Measurements from ENCODE around the gene KDM6A.
"Not testable (repeated sequence)": the region's sequence is repeated elsewhere in the genome, so short reads cannot be mapped to it uniquely, and the experiment has no call there.

The KDM6A gene

GRCh38 chrX:45134315-45134731 is 261.3 kb downstream of the KDM6A start:
- H3K27ac ChIP-seq (ENCODE audit: low read length): no peak overlapping the region
- no peaks in the 10 kb centered on the region for H3K36me3 ChIP-seq (ENCODE audit: control insufficient read depth in 1 of 2, insufficient read depth in 2 of 2, low read length in 2 of 2)
- H3K9me3 ChIP-seq (ENCODE audit: control insufficient read depth in 1 of 2, low read length in 2 of 2): no peaks in the 10 kb centered on the region
- no peaks in the 10 kb centered on the region for H3K4me1 ChIP-seq (ENCODE audit: control insufficient read depth in 1 of 2, insufficient read depth in 2 of 2, low read length in 2 of 2)
- H3K4me3 ChIP-seq (ENCODE audit: low read depth in 1 of 2, low read length in 2 of 2): no peak overlapping the region
- H3K27me3 ChIP-seq (ENCODE audit: low read depth, low read length): no peaks in the 10 kb centered on the region

GRCh38 chrX:45134775-45135174 is 261.8 kb downstream of the KDM6A start:
- Histone ChIP-seq H3K27me3 (ENCODE audit: low read depth, low read length) (no peaks in the 10 kb centered on the region), H3K27ac (ENCODE audit: low read length) (no peak overlapping the region), H3K9me3 (ENCODE audit: control insufficient read depth in 1 of 2, low read length in 2 of 2) (no peaks in the 10 kb centered on the region), H3K4me3 (ENCODE audit: low read depth in 1 of 2, low read length in 2 of 2) (no peak overlapping the region), H3K36me3 (ENCODE audit: control insufficient read depth in 1 of 2, insufficient read depth in 2 of 2, low read length in 2 of 2) (no peaks in the 10 kb centered on the region), H3K4me1 (ENCODE audit: control insufficient read depth in 1 of 2, insufficient read depth in 2 of 2, low read length in 2 of 2) (no peaks in the 10 kb centered on the region)

GRCh38 chrX:45135391-45136075 is 262.5 kb downstream of the KDM6A start:
- H3K36me3 ChIP-seq (ENCODE audit: control insufficient read depth in 1 of 2, insufficient read depth in 2 of 2, low read length in 2 of 2); H3K9me3 ChIP-seq (ENCODE audit: control insufficient read depth in 1 of 2, low read length in 2 of 2); H3K4me3 ChIP-seq (ENCODE audit: low read depth in 1 of 2, low read length in 2 of 2); H3K27ac ChIP-seq (ENCODE audit: low read length); H3K27me3 ChIP-seq (ENCODE audit: low read depth, low read length); H3K4me1 ChIP-seq (ENCODE audit: control insufficient read depth in 1 of 2, insufficient read depth in 2 of 2, low read length in 2 of 2): not testable (repeated sequence)

GRCh38 chrX:45137531-45137930 is 264.5 kb downstream of the KDM6A start:
- H3K27ac ChIP-seq (ENCODE audit: low read length): no peak overlapping the region
- H3K36me3 ChIP-seq (ENCODE audit: control insufficient read depth in 1 of 2, insufficient read depth in 2 of 2, low read length in 2 of 2): no peaks in the 10 kb centered on the region
- H3K27me3 ChIP-seq (ENCODE audit: low read depth, low read length): no peaks in the 10 kb centered on the region
- no peaks in the 10 kb centered on the region for H3K9me3 ChIP-seq (ENCODE audit: control insufficient read depth in 1 of 2, low read length in 2 of 2)
- H3K4me3 ChIP-seq (ENCODE audit: low read depth in 1 of 2, low read length in 2 of 2): no peak overlapping the region
- H3K4me1 ChIP-seq (ENCODE audit: control insufficient read depth in 1 of 2, insufficient read depth in 2 of 2, low read length in 2 of 2): no peaks in the 10 kb centered on the region

- H3K4me3 ChIP-seq (ENCODE audit: low read depth in 1 of 2, low read length in 2 of 2): no peak overlapping the region
- H3K4me1 ChIP-seq (ENCODE audit: control insufficient read depth in 1 of 2, insufficient read depth in 2 of 2, low read length in 2 of 2): no peaks in the 10 kb centered on the region
- no peak overlapping the region for H3K27ac ChIP-seq (ENCODE audit: low read length)
- no peaks in the 10 kb centered on the region for H3K27me3 ChIP-seq (ENCODE audit: low read depth, low read length)
- no peaks in the 10 kb centered on the region for H3K9me3 ChIP-seq (ENCODE audit: control insufficient read depth in 1 of 2, low read length in 2 of 2)
- H3K36me3 ChIP-seq (ENCODE audit: control insufficient read depth in 1 of 2, insufficient read depth in 2 of 2, low read length in 2 of 2): no peaks in the 10 kb centered on the region
Measured at GRCh38 chrX:45138525-45138924, 265.5 kb downstream of the KDM6A start.

GRCh38 chrX:45140812-45141211 is 267.8 kb downstream of the KDM6A start:
- H3K27ac ChIP-seq (ENCODE audit: low read length): no peak overlapping the region
- H3K36me3 ChIP-seq (ENCODE audit: control insufficient read depth in 1 of 2, insufficient read depth in 2 of 2, low read length in 2 of 2): no peaks in the 10 kb centered on the region
- no peak overlapping the region for H3K4me3 ChIP-seq (ENCODE audit: low read depth in 1 of 2, low read length in 2 of 2)
- no peaks in the 10 kb centered on the region for H3K4me1 ChIP-seq (ENCODE audit: control insufficient read depth in 1 of 2, insufficient read depth in 2 of 2, low read length in 2 of 2)
- no peaks in the 10 kb centered on the region for H3K27me3 ChIP-seq (ENCODE audit: low read depth, low read length)
- H3K9me3 ChIP-seq (ENCODE audit: control insufficient read depth in 1 of 2, low read length in 2 of 2): no peaks in the 10 kb centered on the region

GRCh38 chrX:45142185-45142584 is 269.2 kb downstream of the KDM6A start:
- Histone ChIP-seq H3K27me3 (ENCODE audit: low read depth, low read length) (no peaks in the 10 kb centered on the region), H3K4me3 (ENCODE audit: low read depth in 1 of 2, low read length in 2 of 2) (no peak overlapping the region), H3K27ac (ENCODE audit: low read length) (no peak overlapping the region), H3K36me3 (ENCODE audit: control insufficient read depth in 1 of 2, insufficient read depth in 2 of 2, low read length in 2 of 2) (no peaks in the 10 kb centered on the region), H3K9me3 (ENCODE audit: control insufficient read depth in 1 of 2, low read length in 2 of 2) (no peaks in the 10 kb centered on the region), H3K4me1 (ENCODE audit: control insufficient read depth in 1 of 2, insufficient read depth in 2 of 2, low read length in 2 of 2) (no peaks in the 10 kb centered on the region)

- Histone ChIP-seq H3K9me3 (ENCODE audit: control insufficient read depth in 1 of 2, low read length in 2 of 2) (no peaks in the 10 kb centered on the region), H3K4me1 (ENCODE audit: control insufficient read depth in 1 of 2, insufficient read depth in 2 of 2, low read length in 2 of 2) (no peaks in the 10 kb centered on the region), H3K4me3 (ENCODE audit: low read depth in 1 of 2, low read length in 2 of 2) (no peak overlapping the region), H3K36me3 (ENCODE audit: control insufficient read depth in 1 of 2, insufficient read depth in 2 of 2, low read length in 2 of 2) (no peaks in the 10 kb centered on the region), H3K27me3 (ENCODE audit: low read depth, low read length) (no peaks in the 10 kb centered on the region), H3K27ac (ENCODE audit: low read length) (no peak overlapping the region)
Measured at GRCh38 chrX:45143455-45143854, 270.5 kb downstream of the KDM6A start.

GRCh38 chrX:45145492-45146215 is 272.7 kb downstream of the KDM6A start:
- Histone ChIP-seq H3K4me3 (ENCODE audit: low read depth in 1 of 2, low read length in 2 of 2) (no peak overlapping the region), H3K9me3 (ENCODE audit: control insufficient read depth in 1 of 2, low read length in 2 of 2) (no peaks in the 10 kb centered on the region), H3K4me1 (ENCODE audit: control insufficient read depth in 1 of 2, insufficient read depth in 2 of 2, low read length in 2 of 2) (no peaks in the 10 kb centered on the region), H3K36me3 (ENCODE audit: control insufficient read depth in 1 of 2, insufficient read depth in 2 of 2, low read length in 2 of 2) (no peaks in the 10 kb centered on the region), H3K27ac (ENCODE audit: low read length) (no peak overlapping the region), H3K27me3 (ENCODE audit: low read depth, low read length) (no peaks in the 10 kb centered on the region)

- no peaks in the 10 kb centered on the region for H3K27me3 ChIP-seq (ENCODE audit: low read depth, low read length)
- H3K4me3 ChIP-seq (ENCODE audit: low read depth in 1 of 2, low read length in 2 of 2): no peak overlapping the region
- H3K4me1 ChIP-seq (ENCODE audit: control insufficient read depth in 1 of 2, insufficient read depth in 2 of 2, low read length in 2 of 2): no peaks in the 10 kb centered on the region
- H3K36me3 ChIP-seq (ENCODE audit: control insufficient read depth in 1 of 2, insufficient read depth in 2 of 2, low read length in 2 of 2): no peaks in the 10 kb centered on the region
- H3K9me3 ChIP-seq (ENCODE audit: control insufficient read depth in 1 of 2, low read length in 2 of 2): no peaks in the 10 kb centered on the region
- H3K27ac ChIP-seq (ENCODE audit: low read length): no peak overlapping the region
Measured at GRCh38 chrX:45150821-45151220, 277.8 kb downstream of the KDM6A start.

GRCh38 chrX:45154033-45154360 is 281.0 kb downstream of the KDM6A start:
- Histone ChIP-seq H3K9me3 (ENCODE audit: control insufficient read depth in 1 of 2, low read length in 2 of 2) (no peaks in the 10 kb centered on the region), H3K4me3 (ENCODE audit: low read depth in 1 of 2, low read length in 2 of 2) (no peak overlapping the region), H3K4me1 (ENCODE audit: control insufficient read depth in 1 of 2, insufficient read depth in 2 of 2, low read length in 2 of 2) (no peaks in the 10 kb centered on the region), H3K36me3 (ENCODE audit: control insufficient read depth in 1 of 2, insufficient read depth in 2 of 2, low read length in 2 of 2) (no peaks in the 10 kb centered on the region), H3K27me3 (ENCODE audit: low read depth, low read length) (no peaks in the 10 kb centered on the region), H3K27ac (ENCODE audit: low read length) (no peak overlapping the region)

- no peaks in the 10 kb centered on the region for H3K9me3 ChIP-seq (ENCODE audit: control insufficient read depth in 1 of 2, low read length in 2 of 2)
- H3K27me3 ChIP-seq (ENCODE audit: low read depth, low read length): no peaks in the 10 kb centered on the region
- no peak overlapping the region for H3K27ac ChIP-seq (ENCODE audit: low read length)
- no peak overlapping the region for H3K4me3 ChIP-seq (ENCODE audit: low read depth in 1 of 2, low read length in 2 of 2)
- H3K4me1 ChIP-seq (ENCODE audit: control insufficient read depth in 1 of 2, insufficient read depth in 2 of 2, low read length in 2 of 2): no peaks in the 10 kb centered on the region
- H3K36me3 ChIP-seq (ENCODE audit: control insufficient read depth in 1 of 2, insufficient read depth in 2 of 2, low read length in 2 of 2): no peaks in the 10 kb centered on the region
Measured at GRCh38 chrX:45154462-45154861, 281.5 kb downstream of the KDM6A start.

Data from muscle layer of duodenum (tissue), 2 donors.